Naive thymus-derived CD8-positive, alpha-beta T cell (primary cell): Measurements from ENCODE around the gene COPS3. TPM values are rescaled to one million over a fixed set of nuclear protein-coding genes. Genes with fewer than 3 reads are reported as not detected.

Experiments
- ATAC-seq, 2 donors: fragments of 150-1000 bp; cut with Tn5 transposase in 1 of 2; sonication (Bioruptor Pico), chemical (Tn5 transposase) in 1 of 2; 1 replicate in 1 of 2; 2 replicates in 1 of 2; pipeline ENCODE4 v1.10.0; 2021; ENCODE audit warnings: mild to moderate bottlenecking in 2 of 2, moderate library complexity in 2 of 2
- POLR2A ChIA-PET: fragments of 350-600 bp; sonication (Branson Sonifier 250); formaldehyde crosslinking; loops from one replicate; lab custom pipeline; 2021; ENCODE audit warnings: antibody characterized with exemption; lab: Charles Lee
- DNase-seq, 10 donors: peaks; one replicate each; pipeline versions ENCODE4 v3.0.0 to v3.0.0-alpha.2; 2020 to 2022
- H3K27ac Mint-ChIP-seq, 10 donors: one replicate each; pipeline ENCODE4 v1.8.0; 2020 to 2022; ENCODE audit warnings: mild to moderate bottlenecking in 10 of 10, mixed read lengths in 10 of 10, moderate library complexity in 4 of 10, inconsistent platforms in 1 of 10
- H3K27me3 Mint-ChIP-seq, 5 donors: one replicate each; pipeline ENCODE4 v1.8.0; 2021 to 2022; ENCODE audit warnings: mixed read lengths in 5 of 5
- H3K36me3 Mint-ChIP-seq, 3 donors: one replicate each; pipeline ENCODE4 v1.8.0; 2020 to 2022; ENCODE audit warnings: mixed read lengths in 3 of 3, mild to moderate bottlenecking in 2 of 3, inconsistent platforms in 1 of 3
- H3K4me1 Mint-ChIP-seq, 4 donors: one replicate each; pipeline ENCODE4 v1.8.0; 2021 to 2022; ENCODE audit warnings: mixed read lengths in 4 of 4
- H3K4me3 Mint-ChIP-seq, 10 donors: one replicate each; pipeline ENCODE4 v1.8.0; 2020 to 2022; ENCODE audit warnings: mild to moderate bottlenecking in 10 of 10, mixed read lengths in 10 of 10, moderate library complexity in 6 of 10, inconsistent platforms in 1 of 10
- H3K9me3 Mint-ChIP-seq, 9 donors: one replicate each; pipeline ENCODE4 v1.8.0; 2020 to 2022; ENCODE audit warnings: mixed read lengths in 9 of 9, mild to moderate bottlenecking in 3 of 9, inconsistent platforms in 1 of 9, moderate library complexity in 1 of 9
- polyA plus RNA-seq, 3 donors: library from polyadenylated mRNA; unstranded; fragments of 300-500 nt; fragmentation: Illumina TruSeq; gene quantifications; one replicate each; pipeline ENCODE4 v1.2.3, GENCODE V29; 2021
- total RNA-seq, 8 experiments: library from RNA in 2 of 8; stranded (reverse) in 2 of 8; gene quantifications; one replicate each; pipeline ENCODE4 v1.2.3 and lab custom pipeline; 2021 to 2026

The COPS3 gene
- 10 to 100 TPM; 46.5 to 47.7 TPM for total RNA-seq
- polyA plus RNA-seq, result 10 to 100 TPM; 76.6 to 98.0 (median 81.2) TPM
- 47.7 to 170 (median 58.7) reads per million in 6 experiments for total RNA-seq (lab: John Stamatoyannopoulos, UW)

DNA sequence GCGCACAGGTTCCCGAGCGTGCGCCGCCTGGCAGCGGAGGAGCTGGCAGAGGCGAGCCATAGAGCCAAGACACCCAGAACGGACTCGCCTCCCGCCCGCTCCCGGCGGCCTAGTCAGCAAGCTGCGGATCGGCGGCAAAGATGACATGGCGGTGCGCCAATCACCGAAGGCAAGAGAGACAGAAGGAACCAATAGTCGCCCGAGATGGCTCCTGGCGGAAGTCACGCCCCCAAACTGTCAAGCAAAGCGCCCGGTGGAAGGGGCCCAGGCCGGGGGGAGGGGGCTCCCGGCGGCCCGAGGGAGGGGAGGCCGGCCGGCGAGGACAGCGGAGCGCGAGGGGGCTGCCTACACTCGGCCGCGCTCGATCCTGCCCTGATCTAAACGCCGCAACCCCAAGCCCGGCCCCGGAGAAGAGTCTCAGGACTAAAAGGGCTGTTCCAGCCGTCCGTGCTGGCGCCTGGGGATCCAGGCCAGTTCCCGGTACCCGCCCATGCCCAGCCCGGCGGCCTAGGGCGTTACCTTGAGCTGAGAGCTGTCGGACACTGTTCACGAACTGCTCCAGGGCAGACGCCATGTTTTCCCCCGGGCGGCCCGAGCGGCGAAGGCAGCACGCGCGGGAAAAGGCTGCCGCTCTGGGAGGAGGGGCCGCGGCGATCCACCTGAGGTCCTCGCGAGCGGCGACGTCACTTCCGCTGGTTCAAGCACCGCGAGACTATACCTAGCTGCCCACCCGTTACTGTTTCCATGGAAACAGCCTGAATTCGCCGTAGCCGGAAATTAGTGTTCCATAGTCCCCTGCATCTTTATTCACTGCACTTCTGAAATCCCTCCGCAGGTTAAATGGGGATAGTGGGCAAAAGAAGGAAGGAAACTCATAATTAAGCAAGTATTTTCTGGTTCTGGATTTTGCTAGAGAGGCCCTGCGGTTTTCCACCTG lies at the start of gene COPS3:
Gene COPS3 (minus strand): TSS at position 634 of the 937 bp plus-strand sequence. CDS start 60 bp downstream, at position 574.
- H3K27ac Mint-ChIP-seq, result peak within 1 kb of the TSS; percentile 92 to 99 (median 96)
- H3K27me3 Mint-ChIP-seq, result no peaks in the 10 kb centered on the region
- POLR2A ChIA-PET, result interaction anchor here (0.6 to 2.8 kb wide), 12 partner anchors 9 to 171 kb away, joined by 3 to 11 read pairs (median 4); partner anchors contain the start of gene FLCN
- H3K4me3 Mint-ChIP-seq, result peak within 1 kb of the TSS; percentile 87 to 98 (median 92)
- peaks cover 0 to 19% (median 0%) of the 10 kb centered on the region in 3 donors for H3K36me3 Mint-ChIP-seq
- H3K9me3 Mint-ChIP-seq, result no peaks in the 10 kb centered on the region
- peaks cover 14 to 51% (median 43%) of the 10 kb centered on the region in 4 donors for H3K4me1 Mint-ChIP-seq
- DNase-seq (peak; percentile 94 to 99 (median 97)), ATAC-seq (peak; percentile 89 to 92)

GRCh38 chr17:17328251-17328650 lies 47.2 kb upstream of the COPS3 start:
- no peak for ATAC-seq
- no peak overlapping the region for H3K4me3 Mint-ChIP-seq
- no peak for DNase-seq
- no peak overlapping the region for H3K27ac Mint-ChIP-seq
- H3K9me3 Mint-ChIP-seq, result no peaks in the 10 kb centered on the region
- H3K36me3 Mint-ChIP-seq, result peaks cover 0 to 15% (median 0%) of the 10 kb centered on the region in 3 donors
- POLR2A ChIA-PET, result no interaction called here
- peaks cover 0 to 2% (median 0%) of the 10 kb centered on the region in 4 donors for H3K4me1 Mint-ChIP-seq
- no peaks in the 10 kb centered on the region for H3K27me3 Mint-ChIP-seq

DNA sequence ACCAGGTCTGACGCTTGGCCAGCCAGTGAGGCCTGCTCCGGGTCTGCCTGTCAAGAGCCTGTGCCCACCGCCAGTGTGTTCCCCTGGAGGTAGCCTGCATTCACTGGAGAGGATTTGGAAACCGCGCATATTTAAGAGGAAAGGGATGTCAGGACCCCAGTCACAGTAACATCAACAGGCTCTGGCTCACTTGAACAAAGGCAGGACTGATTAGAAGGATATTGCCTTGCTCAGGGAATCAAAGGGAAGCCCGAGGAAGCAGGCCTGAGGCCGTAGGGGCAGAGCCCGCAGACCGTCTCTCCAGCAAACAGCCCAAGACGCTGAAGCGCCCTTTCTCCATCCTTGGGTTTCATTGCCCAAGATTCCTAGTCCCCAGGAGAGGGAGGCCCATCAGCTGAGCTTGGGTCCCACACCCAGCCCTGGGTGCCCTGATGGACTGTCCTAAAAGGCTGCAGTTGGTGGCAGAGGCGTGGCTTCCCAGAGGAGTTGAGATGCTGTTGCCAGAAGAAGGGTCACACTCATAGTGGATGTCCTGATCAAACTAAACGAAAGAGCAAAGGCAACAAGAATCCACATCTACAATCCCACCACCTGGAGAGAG lies 45.3 kb upstream of the COPS3 start:
- Mint-ChIP-seq H3K27me3 (no peaks in the 10 kb centered on the region), H3K9me3 (no peaks in the 10 kb centered on the region), H3K36me3 (peaks cover 0 to 8% (median 0%) of the 10 kb centered on the region in 3 donors), H3K4me3 (no peak overlapping the region), H3K27ac (no peak overlapping the region), H3K4me1 (no peaks in the 10 kb centered on the region)
- ATAC-seq, result no peak
- POLR2A ChIA-PET, result interaction anchor here (0.8 kb wide), 1 partner anchor 10 kb away, joined by 4 read pairs; no protein-coding TSS in a partner anchor
- no peak for DNase-seq

GRCh38 chr17:17325816-17326215 lies 44.8 kb upstream of the COPS3 start:
- Mint-ChIP-seq H3K4me1 (no peaks in the 10 kb centered on the region), H3K36me3 (peaks cover 0 to 8% (median 0%) of the 10 kb centered on the region in 3 donors), H3K9me3 (no peaks in the 10 kb centered on the region), H3K4me3 (no peak overlapping the region), H3K27ac (peak overlapping the region in 1 of 10 donors; percentile 38), H3K27me3 (no peaks in the 10 kb centered on the region)
- POLR2A ChIA-PET, result no interaction called here
- ATAC-seq (no peak), DNase-seq (no peak)

- POLR2A ChIA-PET, result no interaction called here
- H3K27me3 Mint-ChIP-seq, result no peaks in the 10 kb centered on the region
- H3K4me1 Mint-ChIP-seq, result no peaks in the 10 kb centered on the region
- peaks cover 0 to 8% (median 0%) of the 10 kb centered on the region in 3 donors for H3K36me3 Mint-ChIP-seq
- H3K27ac Mint-ChIP-seq, result peak overlapping the region in 3 of 10 donors; percentile 5 to 38 (median 34)
- H3K9me3 Mint-ChIP-seq, result no peaks in the 10 kb centered on the region
- H3K4me3 Mint-ChIP-seq, result no peak overlapping the region
- ATAC-seq, result no peak
- DNase-seq, result no peak
Observed at GRCh38 chr17:17325228-17325627, 44.2 kb upstream of the COPS3 start.

DNA sequence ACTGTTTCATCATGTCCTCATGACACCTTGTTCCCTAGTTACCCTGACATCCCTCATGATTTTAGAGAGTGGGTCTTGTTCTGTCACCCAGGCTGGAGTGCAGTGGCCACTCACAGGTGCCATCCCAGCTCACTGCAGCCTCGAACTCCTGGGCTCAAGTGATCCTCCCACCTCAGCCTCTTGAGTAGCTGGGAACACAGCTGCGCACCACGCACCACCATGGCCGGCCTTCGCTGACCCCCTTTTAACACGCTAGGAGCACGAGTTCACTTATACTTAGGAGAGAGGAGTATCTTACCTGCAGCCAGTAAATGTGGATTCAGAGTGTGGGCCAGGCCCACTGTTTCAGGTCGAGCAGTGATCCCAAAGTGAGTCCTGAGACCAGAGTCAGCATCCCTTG lies 43.6 kb upstream of the COPS3 start:
- POLR2A ChIA-PET, result no interaction called here
- H3K9me3 Mint-ChIP-seq, result no peaks in the 10 kb centered on the region
- peak overlapping the region in 1 of 10 donors; percentile 87 for H3K27ac Mint-ChIP-seq
- DNase-seq (no peak), ATAC-seq (no peak)
- no peaks in the 10 kb centered on the region for H3K27me3 Mint-ChIP-seq
- H3K36me3 Mint-ChIP-seq, result peaks cover 0 to 8% (median 0%) of the 10 kb centered on the region in 3 donors
- H3K4me1 Mint-ChIP-seq, result no peaks in the 10 kb centered on the region
- H3K4me3 Mint-ChIP-seq, result no peak overlapping the region

- H3K36me3 Mint-ChIP-seq, result peaks cover 0 to 8% (median 0%) of the 10 kb centered on the region in 3 donors
- no peaks in the 10 kb centered on the region for H3K27me3 Mint-ChIP-seq
- H3K9me3 Mint-ChIP-seq, result no peaks in the 10 kb centered on the region
- POLR2A ChIA-PET, result no interaction called here
- H3K4me3 Mint-ChIP-seq, result no peak overlapping the region
- H3K4me1 Mint-ChIP-seq, result no peaks in the 10 kb centered on the region
- peak overlapping the region in 2 of 10 donors; percentile 1 to 71 for H3K27ac Mint-ChIP-seq
- DNase-seq (no peak), ATAC-seq (no peak)
Observed at GRCh38 chr17:17322516-17323510, 41.8 kb upstream of the COPS3 start.

DNA sequence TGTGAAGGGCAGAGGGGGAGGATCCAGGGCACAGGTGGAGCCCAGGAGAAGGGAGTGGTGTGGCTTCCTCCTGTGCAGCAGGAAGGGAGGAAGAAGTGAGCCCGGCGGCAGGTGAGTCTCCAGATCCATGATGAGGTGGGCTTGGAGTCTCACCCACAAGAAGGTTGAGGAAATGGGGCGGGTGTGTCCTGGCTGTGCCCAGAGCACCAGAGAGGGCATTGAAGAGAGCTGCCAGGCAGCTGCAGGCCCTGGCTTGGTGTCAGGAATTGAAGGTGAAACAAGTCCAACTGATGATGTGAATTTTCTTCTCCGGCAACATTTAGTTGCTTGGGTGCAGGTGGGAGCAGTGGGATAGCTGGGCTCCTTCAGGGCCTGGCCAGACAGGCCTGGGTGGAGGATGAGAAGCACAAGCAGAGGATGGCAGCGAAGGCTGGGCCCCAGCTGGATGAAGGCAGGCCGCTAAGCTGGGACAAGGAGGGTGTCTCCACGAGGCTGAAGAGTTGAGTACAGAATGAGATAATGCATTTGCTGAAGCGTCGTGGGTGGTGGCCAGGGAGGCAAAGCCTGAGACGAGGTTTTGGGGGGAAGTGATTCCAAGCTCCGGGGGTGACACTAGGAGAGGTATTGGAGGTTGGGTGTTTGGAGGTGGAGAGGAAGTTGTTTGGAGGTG lies 40.4 kb upstream of the COPS3 start:
- Mint-ChIP-seq H3K27me3 (no peaks in the 10 kb centered on the region), H3K4me3 (no peak overlapping the region), H3K36me3 (peaks cover 0 to 8% (median 0%) of the 10 kb centered on the region in 3 donors), H3K9me3 (no peaks in the 10 kb centered on the region), H3K27ac (no peak overlapping the region), H3K4me1 (no peaks in the 10 kb centered on the region)
- no peak for DNase-seq
- POLR2A ChIA-PET, result no interaction called here
- no peak for ATAC-seq

DNA sequence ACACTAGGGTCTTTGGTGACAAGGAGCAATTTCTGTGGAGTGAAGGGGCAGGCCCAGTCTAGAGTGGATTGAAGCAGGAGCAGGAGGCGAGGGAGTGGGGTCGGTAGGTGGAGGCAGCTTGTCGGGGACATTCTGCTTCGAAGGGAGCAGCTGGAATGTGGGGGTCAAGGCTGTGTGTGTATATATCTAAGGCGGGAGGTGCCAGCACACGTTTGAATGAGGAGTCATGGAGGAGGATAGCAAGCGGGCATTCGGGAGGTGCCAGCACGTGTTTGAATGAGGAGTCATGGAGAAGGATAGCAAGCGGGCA lies 39.8 kb upstream of the COPS3 start:
- ATAC-seq, result no peak
- no peak overlapping the region for H3K4me3 Mint-ChIP-seq
- no peaks in the 10 kb centered on the region for H3K4me1 Mint-ChIP-seq
- POLR2A ChIA-PET, result no interaction called here
- H3K9me3 Mint-ChIP-seq, result no peaks in the 10 kb centered on the region
- peaks cover 0 to 8% (median 0%) of the 10 kb centered on the region in 3 donors for H3K36me3 Mint-ChIP-seq
- no peak overlapping the region for H3K27ac Mint-ChIP-seq
- DNase-seq, result no peak
- H3K27me3 Mint-ChIP-seq, result no peaks in the 10 kb centered on the region

DNA sequence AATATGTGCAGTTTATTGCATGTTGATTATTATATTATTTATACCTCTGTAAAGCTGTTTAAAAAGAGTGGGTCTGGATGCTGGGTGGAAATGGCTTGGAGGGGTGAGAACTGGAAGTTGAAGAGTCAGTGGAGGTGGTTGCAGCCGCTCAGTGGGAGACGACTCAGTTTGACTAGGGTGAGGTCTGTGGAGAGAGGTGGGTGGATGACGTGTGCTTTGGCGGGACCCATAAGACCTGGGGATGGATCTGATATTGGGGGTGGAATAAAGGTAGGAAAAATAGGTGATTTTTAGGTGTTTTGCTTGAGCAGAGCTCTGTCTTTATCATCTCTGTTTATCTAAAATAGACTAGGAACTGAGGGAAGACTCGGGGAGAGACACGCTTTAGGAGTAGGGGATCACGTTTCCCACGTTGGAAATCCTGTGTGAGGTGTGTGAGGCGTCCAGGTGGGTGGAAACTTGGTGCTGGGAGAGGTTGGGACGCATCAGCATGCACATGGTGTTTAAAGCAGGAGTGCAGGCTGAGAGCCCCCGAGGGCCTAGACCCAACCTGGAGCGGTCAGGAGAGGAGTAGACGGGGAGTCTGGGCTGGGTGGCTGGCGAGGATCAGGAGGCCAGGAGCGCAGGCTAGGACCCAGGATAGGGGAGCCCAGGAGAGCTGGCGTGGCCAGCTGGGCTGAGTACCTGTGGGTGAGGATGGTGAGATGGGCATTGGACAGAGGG lies 39.3 kb upstream of the COPS3 start:
- ATAC-seq (no peak), DNase-seq (no peak)
- Mint-ChIP-seq H3K27me3 (no peaks in the 10 kb centered on the region), H3K4me1 (no peaks in the 10 kb centered on the region), H3K9me3 (no peaks in the 10 kb centered on the region), H3K36me3 (peaks cover 0 to 8% (median 0%) of the 10 kb centered on the region in 3 donors), H3K4me3 (no peak overlapping the region), H3K27ac (no peak overlapping the region)
- POLR2A ChIA-PET, result no interaction called here

DNA sequence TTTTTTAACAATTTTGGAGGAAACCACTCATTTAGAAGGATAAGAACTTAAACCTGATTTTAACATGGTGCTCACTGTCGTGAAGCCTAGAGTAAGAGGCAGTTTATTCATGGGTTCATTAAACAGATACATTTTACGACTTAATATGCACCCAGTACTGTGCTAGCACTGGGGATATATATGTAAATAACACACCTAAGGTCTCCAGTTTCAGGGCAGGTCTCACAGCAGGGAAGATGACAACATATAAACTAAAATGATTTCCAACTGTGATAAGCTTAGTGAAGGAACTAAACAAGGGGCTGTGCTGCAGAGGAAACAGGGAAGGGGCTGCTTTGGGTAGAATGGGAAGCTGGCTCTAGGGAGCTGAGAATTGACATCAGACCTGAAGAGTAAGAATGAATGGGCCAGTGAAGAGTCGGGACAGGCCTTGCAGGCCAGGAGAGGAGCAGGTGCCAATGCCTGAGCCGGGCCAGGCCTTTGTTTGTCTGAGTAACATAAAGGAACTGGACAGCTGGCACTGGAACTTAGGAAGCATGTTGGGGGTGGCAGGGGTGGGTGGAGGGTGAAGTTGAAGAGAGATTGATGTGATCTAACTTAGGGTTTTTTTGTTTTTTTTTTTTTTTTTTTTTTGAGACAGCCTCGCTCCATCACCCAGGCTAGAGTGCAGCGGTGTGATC lies 34.2 kb upstream of the COPS3 start:
- ATAC-seq (no peak), DNase-seq (no peak)
- H3K27ac Mint-ChIP-seq, result peak overlapping the region in 2 of 10 donors; percentile 11 to 14
- POLR2A ChIA-PET, result no interaction called here
- H3K4me1 Mint-ChIP-seq, result peaks cover 2 to 6% (median 6%) of the 10 kb centered on the region in 4 donors
- H3K4me3 Mint-ChIP-seq, result no peak overlapping the region
- no peaks in the 10 kb centered on the region for H3K27me3 Mint-ChIP-seq
- H3K36me3 Mint-ChIP-seq, result peaks cover 3 to 5% (median 4%) of the 10 kb centered on the region in 3 donors
- H3K9me3 Mint-ChIP-seq, result peaks cover 0 to 2% (median 0%) of the 10 kb centered on the region in 9 donors
